GM12873 (cell line): ENCODE results near the gene MMP3.

Experiments used
- TF ChIP-seq, protein P1 (sequence below): IDR thresholded peaks from 2 replicates; pipeline ENCODE4 v1.5.1; 2012; ENCODE audit warnings: low read depth, mild to moderate bottlenecking, moderate library complexity, low read length, control low read depth; ENCODE audit not compliant: insufficient read depth; ENCODE audit errors: missing control alignments

MMP3 gene

DNA sequence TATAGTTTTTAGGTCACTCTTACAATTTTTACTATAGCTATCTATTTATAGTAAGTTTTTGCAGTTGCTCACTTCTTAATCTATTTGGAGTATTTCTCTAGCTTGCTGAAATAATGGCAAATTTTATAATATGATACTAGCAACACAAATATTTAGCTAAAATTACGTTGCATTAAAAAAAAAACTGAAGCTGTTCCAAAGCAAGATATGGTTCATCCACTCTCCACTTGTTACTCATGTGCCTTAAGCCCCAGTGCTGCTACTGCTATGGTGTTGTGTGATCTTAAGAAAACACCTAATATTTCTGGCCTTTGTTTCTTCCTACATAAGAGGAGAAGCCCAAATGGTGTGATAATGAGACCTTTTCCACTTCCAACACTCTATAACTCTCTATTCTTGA is 479 bp downstream of the MMP3 start:
- TF ChIP-seq, protein P1, sequence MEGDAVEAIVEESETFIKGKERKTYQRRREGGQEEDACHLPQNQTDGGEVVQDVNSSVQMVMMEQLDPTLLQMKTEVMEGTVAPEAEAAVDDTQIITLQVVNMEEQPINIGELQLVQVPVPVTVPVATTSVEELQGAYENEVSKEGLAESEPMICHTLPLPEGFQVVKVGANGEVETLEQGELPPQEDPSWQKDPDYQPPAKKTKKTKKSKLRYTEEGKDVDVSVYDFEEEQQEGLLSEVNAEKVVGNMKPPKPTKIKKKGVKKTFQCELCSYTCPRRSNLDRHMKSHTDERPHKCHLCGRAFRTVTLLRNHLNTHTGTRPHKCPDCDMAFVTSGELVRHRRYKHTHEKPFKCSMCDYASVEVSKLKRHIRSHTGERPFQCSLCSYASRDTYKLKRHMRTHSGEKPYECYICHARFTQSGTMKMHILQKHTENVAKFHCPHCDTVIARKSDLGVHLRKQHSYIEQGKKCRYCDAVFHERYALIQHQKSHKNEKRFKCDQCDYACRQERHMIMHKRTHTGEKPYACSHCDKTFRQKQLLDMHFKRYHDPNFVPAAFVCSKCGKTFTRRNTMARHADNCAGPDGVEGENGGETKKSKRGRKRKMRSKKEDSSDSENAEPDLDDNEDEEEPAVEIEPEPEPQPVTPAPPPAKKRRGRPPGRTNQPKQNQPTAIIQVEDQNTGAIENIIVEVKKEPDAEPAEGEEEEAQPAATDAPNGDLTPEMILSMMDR, result no peak

GRCh38 chr11:102840018-102840417 is 3.4 kb downstream of the MMP3 start:
- TF ChIP-seq, protein P1, result no peak

- TF ChIP-seq, protein P1, result no peak
Observed at GRCh38 chr11:102837646-102838045, 5.8 kb downstream of the MMP3 start.

- TF ChIP-seq, protein P1, result no peak
Observed at GRCh38 chr11:102837156-102837555, 6.3 kb downstream of the MMP3 start.

DNA sequence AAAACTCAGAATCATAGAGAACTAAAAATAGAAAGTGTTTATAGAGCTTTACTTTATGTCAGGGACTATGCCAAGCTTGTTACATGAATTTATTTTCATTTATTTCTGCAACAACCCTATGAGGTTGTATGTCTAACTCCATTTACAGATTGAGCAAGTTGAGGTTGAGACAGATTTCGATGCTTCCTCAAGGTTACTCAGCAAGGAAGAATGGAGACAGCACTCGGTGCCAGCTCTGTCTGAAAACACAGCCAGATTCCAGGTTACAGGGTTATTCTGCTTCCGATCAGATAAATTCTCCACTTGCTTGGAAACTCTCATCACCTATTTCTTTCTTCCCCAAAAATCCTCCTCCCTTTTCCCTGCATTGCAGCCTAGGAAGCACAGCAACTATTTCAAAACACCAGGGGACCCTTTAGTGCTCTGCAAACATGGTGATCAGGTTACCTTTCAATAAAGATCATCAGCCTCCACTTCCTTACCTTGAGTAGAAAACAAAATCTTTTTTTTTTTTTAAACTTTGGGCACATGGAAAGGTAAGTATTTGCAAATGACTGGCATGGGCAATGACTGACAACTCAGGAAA is 7.0 kb downstream of the MMP3 start:
- TF ChIP-seq, protein P1, result no peak

DNA sequence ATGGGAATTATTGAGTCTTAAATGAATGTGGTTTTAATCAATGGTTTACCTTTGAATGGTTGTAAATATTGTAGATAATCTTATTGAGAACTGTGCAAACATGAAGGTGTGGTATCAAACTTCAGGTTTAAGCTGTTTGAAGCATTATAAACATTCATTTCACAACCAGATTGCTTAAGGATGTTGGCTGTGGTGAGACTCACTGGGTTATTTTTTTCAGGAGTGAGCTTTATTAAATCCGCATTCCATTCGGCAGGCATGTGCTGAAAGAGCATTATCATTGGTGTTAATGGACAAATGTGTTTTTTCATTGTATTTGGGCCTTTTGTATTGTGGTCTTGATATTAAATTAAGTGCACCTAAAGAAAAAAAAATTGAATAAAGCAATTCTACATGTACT is 9.7 kb downstream of the MMP3 start:
- TF ChIP-seq, protein P1, result no peak

DNA sequence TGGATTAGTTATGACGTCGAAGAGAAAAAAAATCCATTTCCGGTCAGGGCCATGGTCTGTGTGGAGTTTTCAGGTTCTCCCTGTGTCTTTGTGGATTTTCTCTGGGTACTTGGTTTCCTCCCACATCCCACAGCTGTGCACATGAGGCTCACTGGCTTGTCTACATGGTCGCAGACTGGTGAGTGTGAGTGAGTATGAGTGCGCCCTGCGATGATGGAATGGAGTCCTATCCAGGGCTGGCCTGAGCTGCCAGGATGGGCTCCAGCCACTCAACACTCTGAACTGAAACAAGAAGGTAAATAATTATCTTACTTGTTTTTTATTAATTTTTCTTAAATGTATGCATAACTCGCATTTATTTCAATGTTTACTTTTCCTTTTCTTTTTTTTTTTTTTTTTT is 10.8 kb downstream of the MMP3 start:
- TF ChIP-seq, protein P1, result no peak
